Activated T-cell treated with anti-CD3 and anti-CD28 coated beads for 48 hours (primary cell): ENCODE data around the gene MARCHF7.
"Not testable (repeated sequence)": the region's sequence is repeated elsewhere in the genome, so short reads cannot be mapped to it uniquely, and the experiment has no call there.

Source experiments
- DNase-seq: peaks from one replicate; pipeline ENCODE4 v3.0.0-alpha.2; 2020; ENCODE audit warnings: low read depth

The MARCHF7 gene

DNA sequence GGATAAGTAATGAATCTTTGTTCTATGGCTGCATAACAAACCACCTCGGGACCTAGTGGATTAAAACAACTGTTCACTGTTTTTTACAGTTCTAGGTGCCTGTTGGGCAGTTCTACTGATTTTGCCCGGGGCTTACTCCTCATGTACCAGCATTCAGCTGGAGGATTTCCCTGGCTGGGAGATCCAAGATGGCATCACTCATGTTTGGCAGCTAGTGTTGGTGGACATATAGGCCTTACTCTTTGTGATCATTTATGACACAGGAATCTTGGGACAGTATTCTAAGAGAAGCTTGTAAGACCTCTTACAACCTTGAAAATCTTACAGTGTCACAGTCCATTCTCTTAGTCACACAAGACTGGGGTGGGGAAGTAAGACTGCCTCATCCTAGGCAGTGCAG lies 4.6 kb downstream of the MARCHF7 start:
- no peak for DNase-seq

DNA sequence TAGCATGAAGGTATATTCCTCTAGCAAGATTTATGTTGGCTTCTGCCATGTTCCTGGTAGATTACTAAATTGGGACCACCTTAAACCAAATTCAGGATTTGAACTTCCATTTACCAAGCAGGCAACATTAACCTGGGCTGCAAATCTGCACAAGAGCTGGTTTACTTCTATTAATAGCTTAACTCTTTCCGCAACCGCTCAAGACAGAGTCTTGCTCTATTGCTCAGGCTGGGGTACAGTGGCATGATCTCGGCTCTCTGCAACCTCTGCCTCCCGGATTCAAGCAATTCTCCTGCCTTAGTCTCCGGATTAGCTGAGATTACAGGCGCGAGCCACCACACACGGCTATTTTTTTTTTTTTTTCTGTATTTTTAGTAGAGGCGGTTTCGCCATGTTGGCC lies 8.4 kb downstream of the MARCHF7 start:
- DNase-seq = no peak

GRCh38 chr2:159722580-159722979 lies 10.3 kb downstream of the MARCHF7 start:
- no peak for DNase-seq

- not testable (repeated sequence) for DNase-seq
Measured at GRCh38 chr2:159724795-159725572, 12.7 kb downstream of the MARCHF7 start.

DNA sequence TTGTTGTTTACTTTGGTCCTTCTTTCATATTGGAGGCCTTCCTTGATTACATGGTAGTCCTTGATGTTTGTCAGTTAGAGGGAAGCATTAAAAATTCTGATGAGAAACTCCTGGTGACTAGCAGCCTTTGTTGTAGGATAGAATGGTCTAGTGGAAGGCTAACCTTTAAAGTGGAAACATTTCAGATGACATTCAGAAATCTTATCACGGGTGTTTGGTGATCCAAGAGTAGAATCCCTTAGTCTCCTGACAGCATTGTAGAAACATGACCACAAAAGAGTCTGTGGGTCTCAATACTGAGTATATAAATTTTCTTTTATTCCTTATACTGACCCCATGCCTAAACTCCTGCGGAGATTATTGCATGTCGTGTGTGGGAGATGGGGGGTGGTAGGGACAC lies 13.4 kb downstream of the MARCHF7 start:
- DNase-seq = no peak

GRCh38 chr2:159728629-159729028 lies 16.3 kb downstream of the MARCHF7 start:
- no peak for DNase-seq

- DNase-seq = no peak
Measured at GRCh38 chr2:159735648-159736047, 23.3 kb downstream of the MARCHF7 start.

DNA sequence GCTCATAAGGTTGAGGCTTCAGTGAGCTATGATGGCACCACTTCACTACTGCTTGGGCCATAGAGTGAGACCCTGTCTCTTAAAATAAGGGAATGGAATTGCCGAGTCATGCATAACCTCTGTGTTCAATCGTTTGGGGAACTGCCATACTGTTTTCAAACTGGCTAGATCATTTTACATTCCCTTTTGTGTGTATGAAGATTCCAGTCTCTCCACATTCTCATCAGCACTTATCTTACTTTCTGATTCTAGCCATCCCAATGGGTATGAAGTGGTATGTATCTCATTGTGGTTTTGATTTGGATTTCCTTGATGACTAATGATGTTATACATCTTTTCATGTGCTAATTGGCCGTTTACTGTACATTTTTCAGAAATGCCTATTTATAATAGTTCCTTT lies 23.7 kb downstream of the MARCHF7 start:
- DNase-seq = no peak

GRCh38 chr2:159737292-159737916 lies 25.1 kb downstream of the MARCHF7 start:
- DNase-seq = no peak

GRCh38 chr2:159737917-159738296 lies 25.6 kb downstream of the MARCHF7 start:
- no peak for DNase-seq

DNA sequence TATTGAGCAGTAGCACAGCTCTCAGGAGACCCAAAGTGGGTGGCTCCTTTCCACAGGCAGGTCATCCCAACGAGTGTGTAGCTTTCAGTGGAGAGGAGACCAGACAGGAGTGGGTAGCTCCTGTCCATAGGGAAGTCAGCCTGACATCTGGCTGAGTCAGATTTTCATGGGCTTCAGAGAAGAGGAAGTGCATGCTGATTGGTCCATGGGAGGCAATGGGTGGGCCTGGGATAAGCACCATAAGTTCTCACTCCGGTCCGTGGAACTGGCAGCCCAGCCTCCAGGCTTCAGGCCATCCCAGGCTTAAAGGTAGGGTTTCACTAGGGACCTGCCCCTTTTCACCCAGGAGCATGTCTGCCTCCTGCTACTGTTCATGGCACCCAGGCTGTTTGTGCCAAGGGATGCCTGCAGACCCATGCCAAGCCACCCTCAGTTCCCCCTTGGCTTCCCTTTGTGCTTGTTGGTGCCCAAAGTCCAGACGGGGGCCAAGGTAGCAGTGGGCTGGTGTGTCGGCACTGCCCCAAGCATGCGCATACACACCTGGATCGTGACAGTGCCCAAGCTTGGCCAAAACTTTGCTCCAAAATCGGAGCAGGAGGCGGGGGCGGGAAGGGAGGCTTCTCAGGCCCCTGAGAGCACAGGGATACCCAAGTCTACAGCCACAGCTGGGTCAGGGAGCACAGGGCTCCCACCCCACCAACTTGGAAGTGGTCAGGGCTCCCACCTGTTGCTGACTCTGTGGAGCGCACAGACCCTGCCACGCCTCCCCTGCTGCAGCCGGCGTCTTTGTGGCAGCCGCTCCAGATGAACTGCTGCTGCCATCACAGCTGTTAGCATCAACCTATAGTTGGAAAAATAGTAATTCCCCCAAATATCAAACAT lies 26.4 kb downstream of the MARCHF7 start:
- DNase-seq = no peak

- DNase-seq = no peak
Measured at GRCh38 chr2:159742846-159743245, 30.5 kb downstream of the MARCHF7 start.

- no peak for DNase-seq
Measured at GRCh38 chr2:159744363-159744762, 32.1 kb downstream of the MARCHF7 start.

- not testable (repeated sequence) for DNase-seq
Measured at GRCh38 chr2:159745237-159745636, 32.9 kb downstream of the MARCHF7 start.

DNA sequence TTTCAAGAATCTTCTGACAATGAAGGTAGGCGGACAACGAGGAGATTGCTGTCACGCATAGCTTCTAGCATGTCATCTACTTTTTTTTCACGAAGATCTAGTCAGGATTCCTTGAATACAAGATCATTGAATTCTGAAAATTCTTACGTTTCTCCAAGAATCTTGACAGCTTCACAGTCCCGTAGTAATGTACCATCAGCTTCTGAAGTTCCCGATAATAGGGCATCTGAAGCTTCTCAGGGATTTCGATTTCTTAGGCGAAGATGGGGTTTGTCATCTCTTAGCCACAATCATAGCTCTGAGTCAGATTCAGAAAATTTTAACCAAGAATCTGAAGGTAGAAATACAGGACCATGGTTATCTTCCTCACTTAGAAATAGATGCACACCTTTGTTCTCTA lies 35.8 kb downstream of the MARCHF7 start:
- no peak for DNase-seq

- no peak for DNase-seq
Measured at GRCh38 chr2:159750873-159751272, 38.6 kb downstream of the MARCHF7 start.

DNA sequence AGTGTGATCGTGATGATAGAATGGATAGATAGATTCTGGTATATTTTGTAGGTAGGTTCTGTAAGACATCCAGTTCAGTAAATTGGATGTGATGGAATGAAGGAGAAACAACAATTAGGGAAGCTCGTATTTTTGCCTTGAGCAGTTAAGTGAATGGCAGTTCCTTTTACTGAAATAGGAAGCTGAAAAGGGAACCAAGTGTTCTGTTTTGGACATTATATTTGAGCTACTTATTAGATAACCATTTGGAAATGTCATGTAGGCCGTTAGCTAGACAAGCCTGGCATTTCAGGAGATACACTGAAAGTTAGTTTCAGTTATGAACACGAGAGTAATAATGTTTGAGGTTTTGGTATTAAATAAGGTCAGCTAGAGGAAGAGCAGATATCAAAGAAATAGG lies 41.5 kb downstream of the MARCHF7 start:
- no peak for DNase-seq

DNA sequence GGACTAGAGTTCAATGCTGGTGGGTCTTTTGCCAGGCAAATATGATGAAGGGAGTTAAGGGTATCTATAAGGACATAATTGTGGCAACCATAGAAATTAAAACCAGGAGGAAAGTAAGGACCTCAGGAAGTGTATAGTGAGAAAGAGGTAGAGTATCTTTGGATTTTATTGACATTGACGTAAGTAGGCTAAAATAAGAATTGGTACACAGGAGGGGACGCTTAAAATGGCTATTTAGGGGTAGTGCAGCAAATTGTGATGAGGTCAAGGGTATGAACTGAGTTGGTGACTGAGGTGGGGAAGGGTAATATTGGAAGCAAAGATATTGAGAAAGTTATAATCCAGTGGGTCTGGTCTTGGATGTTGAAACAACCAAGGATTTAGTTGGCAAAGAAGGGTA lies 42.7 kb downstream of the MARCHF7 start:
- DNase-seq = no peak

GRCh38 chr2:159755788-159756187 lies 43.5 kb downstream of the MARCHF7 start:
- DNase-seq = no peak

DNA sequence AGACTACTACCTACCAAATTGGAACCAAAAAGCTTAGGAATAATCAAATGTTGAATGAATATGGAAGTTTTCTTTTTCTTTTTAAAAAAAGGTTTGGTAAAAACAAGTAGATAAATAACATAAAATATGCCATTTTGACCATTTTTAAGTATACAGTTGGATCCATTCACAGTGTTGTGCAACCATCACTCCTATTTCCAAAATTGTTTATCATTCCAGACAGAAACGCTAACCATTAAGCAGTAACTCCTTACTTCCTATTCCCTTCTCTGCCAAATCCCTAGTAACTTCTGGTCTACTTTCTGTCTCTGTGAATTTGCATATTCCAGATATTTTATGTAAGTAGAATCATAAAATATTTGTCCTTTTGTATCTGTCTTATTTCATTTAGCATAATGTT lies 45.9 kb downstream of the MARCHF7 start:
- no peak for DNase-seq

DNA sequence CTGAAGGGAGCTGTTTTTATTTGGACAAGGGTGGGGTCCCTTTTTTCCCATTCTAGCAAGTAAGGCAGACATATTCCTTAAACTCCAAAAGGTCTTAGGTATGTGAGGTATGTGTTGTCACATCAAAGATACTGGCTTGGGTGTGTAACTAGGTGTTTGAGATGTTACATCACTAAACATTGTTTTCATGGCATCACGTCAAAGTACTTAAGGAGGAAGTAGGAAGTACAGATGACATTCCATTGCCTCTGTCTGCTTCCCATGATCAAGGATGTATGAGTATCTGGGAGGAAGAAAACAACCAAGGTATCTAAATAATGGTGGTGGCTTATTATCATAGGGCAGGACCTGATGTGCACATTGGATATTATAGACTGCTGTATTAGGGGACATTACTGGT lies 46.4 kb downstream of the MARCHF7 start:
- DNase-seq = no peak

DNA sequence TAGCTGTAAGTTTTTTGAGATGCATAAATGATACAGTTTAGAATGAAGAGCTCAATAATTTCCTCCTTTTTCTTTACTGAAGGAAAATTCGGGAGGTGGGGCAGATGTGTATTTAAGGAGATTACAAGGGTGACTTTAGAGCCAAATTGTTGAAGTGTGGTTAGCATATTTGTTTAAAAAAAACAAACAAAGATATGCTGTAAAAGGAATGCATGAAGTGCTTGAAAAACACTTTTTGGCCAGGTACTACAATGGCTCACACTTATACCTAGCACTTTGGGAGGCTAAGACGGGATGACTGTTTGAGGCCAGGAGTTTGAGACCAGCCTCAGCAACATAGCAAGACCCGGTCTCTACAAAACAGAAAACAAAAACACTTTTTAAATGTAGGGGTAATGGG lies 47.3 kb downstream of the MARCHF7 start:
- no peak for DNase-seq

- DNase-seq = no peak
Measured at GRCh38 chr2:159760326-159760725, 48.0 kb downstream of the MARCHF7 start.
